GM21786 (cell line): ENCODE measurements around the gene SNAP47.

Experiments used
- ATAC-seq: cut with Tn5 transposase; IDR thresholded peaks from one replicate; pipeline ENCODE4 v1.9.1; 2021; ENCODE audit not compliant: unreplicated experiment

SNAP47 gene

DNA sequence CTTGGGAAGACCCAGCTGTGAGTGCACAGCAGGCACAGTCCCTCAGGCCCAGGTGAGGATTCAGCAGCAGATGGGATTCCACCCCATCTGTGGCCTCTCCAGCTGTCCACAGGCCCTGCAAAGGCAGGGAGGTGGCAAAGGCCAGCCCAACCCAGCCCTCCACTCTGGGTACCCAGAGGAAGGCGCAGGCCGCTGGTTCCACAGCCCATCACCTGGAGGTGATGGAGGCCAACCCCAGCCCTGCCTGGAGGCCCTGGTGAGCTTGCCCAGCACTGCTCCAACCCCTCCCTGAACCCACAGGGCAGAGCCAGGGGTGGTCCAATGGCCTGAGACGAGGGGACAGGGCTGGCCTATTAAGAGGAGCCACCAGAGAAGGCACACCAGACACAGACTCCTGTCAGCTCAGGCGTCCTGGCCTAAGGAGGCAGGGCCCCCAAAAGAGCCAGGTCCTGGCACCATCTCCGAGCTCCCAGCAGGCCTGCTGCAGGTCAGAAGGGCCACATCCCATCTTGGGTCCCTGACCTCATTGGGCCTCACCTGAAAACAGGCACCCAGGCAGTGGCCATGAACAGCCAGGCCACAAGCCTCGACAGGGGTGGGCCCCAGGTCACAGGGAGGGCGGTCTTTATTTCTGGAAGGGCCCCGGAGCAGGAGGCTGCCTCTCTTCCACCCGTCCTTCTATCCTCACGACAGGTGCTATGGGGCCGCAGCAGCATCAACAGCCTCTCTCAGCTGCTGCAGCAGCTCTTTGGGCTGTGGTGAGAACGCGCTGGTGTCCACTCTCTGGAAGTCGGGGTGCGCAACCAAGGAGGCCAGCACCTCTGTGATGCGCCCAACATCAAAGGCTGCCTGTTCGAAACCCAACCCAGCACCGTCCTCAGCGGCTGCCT is 3.3 kb upstream of the SNAP47 start:
- no peak for ATAC-seq

DNA sequence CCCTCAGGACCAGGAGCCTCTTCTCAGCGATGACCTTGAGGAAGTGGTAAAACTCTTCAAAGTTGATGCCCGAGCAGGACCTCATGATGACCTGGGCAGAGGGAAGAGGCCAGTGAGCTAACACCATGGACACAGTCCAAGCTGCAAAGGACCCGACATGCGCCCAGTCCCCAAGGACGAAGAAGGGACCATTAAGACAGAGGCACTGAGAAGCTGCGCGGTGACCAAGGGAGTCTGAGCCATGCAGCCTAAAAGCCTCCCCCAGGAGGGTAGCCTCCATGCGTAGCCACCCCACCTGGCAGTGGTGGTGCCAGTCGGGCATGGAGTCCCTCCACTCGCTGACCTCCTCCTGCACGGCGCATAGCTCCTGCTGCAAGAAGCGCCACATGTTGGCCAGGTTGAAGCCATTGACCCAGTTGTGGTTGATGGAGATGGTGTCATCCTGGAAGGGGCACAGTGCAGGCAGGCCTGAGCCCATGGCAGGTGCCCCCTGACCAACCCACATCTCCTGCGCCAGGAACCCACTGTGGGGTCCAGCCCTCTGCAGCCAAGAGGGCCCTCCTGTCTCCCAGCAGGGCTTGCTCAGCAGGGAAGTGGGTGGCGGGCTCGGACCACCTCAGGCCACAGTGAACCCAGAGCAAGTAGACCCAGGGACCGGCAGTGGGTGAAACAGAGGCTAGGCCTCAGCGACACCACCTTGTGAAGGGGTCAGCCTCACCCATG is 2.5 kb upstream of the SNAP47 start:
- ATAC-seq: no peak

DNA sequence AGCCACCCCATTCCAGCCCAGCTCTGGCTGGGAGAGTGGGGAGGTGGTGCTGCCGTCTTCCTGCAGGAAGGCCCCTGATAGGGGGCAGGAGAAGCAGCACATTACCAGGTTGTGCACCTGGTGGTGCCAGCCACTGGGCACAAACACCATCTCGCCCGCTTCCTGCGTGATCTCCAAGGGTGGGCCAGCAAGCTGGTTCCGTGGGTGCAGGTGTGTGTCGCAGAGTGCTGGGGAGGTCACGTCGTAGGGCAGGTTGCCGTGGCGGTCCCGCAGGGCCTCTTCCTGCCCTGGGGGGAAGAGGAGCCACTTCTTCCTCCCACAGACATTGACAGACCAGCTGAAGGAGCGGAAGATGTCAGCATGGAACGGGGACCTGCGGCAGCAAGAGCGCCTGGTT is 1.9 kb upstream of the SNAP47 start:
- no peak for ATAC-seq

- no peak for ATAC-seq
These were observed 1.3 kb upstream of the SNAP47 start for GRCh38 chr1:227733751-227734545.

- ATAC-seq: no peak
These were observed 734 bp upstream of the SNAP47 start for GRCh38 chr1:227734546-227734855.

DNA sequence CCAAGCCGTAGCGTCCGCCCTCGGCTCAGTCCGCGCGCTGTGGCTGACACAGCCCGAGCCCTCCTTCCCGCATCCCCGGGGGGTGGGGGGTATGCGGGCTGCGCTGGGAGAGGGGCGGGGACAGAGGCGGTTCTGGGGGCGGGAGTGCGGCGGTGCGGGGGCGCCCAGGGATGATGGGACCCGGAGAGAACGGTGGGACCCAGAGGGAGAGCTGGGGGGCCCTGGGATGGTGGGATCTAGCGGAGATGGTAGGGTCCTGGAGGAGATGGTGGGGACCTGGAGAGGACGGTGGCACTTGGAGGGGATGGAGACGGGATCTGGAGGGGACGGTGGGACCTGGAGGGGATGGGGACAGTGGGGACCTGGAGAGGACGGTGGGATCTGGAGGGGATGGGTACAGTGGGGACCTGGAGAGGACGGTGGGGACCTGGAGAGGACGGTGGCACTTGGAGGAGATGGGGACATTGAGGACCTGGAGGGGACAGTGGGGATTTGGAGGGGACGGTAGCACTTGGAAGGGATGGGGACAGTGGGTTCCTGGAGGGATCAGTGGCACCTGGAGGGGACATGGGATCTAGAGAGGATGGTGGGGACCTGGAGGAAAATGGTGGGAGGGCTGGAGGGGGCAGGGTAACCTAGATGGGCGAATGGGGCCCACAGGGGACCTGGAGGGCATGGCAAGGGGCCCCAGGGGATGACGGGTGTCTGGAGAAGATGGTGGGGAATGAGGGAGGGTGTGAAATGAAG is 477 bp downstream of the SNAP47 start:
- no peak for ATAC-seq

DNA sequence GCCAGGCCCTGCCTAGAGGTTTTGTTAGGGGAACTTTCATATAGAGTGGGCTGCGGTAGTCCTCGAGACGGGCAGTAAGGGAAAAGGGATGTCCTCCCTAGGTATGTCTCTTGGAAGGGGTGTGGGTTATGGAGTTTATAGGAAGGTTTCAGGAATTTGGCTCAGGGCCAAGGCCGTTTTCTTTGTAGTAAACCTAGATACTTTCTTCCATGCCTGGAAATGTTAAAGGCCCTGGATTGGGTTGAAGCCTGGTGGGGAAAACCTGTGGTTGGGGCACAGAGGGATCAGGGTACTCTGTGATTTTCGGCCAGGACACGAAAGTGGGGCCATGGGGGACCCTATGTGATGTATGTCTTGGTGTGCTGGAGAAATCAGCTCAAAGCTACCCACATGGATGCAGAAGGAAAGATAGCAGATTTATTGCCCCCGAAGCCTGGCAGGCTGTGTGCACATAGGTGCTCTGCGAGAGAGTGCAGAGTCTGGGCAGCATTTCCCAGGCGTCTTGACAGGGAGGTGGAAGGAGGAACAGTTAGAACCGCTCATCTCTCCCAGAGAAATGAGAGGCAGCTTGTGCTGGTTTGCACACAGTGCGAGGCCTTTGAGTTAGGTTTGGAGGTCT is 1.7 kb downstream of the SNAP47 start:
- ATAC-seq: no peak

GRCh38 chr1:227738820-227739219 is 3.6 kb downstream of the SNAP47 start:
- no peak for ATAC-seq

DNA sequence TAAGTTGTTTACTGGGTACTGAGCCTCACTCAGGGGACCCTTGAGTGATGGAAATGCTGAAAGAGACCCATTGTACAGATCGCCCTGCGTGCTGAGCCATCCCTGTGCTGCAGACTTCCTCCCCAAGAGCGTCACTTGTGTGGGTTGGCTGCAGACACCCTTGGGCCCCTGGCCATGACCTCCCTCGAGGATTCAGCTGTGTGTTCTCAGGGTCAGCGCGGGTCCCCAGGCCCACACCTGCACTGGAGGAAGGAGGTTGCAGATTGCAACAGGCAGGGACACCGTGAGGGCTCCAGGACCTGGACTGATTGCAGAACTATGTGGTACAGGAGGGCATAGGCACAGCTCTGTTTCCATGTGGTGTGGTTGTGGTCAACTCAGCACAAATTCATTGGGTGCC is 4.4 kb downstream of the SNAP47 start:
- ATAC-seq: no peak

DNA sequence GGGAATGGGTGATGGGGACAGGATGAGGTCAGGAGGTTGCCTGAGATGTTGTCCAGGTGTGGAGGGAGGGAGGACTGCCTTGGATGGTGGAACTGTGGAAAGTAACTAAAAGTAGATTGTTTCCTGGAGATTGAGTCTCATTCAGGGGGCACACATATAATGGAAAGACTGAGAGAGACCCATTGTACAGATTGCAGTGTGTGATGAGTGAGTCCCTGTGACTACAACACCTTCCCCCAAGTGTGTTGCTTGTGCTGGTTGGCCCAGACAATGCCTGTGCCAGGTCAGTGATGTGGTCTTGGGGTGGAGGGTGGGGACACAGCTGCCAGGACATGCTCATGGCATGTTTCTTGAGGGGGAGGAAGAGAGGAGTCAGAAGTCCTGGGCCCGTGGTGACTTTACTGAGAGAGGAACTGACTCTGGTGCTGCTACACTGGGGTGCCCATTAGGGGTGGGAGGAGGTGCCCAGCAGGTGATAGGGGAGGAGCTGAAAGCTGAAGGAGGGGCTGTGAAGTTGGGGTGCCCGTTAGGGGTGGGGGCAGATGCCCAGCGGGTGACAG is 5.2 kb downstream of the SNAP47 start:
- no peak for ATAC-seq

GRCh38 chr1:227741166-227741870 is 6.1 kb downstream of the SNAP47 start:
- ATAC-seq: no peak

- ATAC-seq: no peak
These were observed 7.8 kb downstream of the SNAP47 start for GRCh38 chr1:227742738-227743715.

- no peak for ATAC-seq
These were observed 9.4 kb downstream of the SNAP47 start for GRCh38 chr1:227744668-227745067.

GRCh38 chr1:227745568-227746265 is 10.5 kb downstream of the SNAP47 start:
- no peak for ATAC-seq

- no peak for ATAC-seq
These were observed 11.4 kb downstream of the SNAP47 start for GRCh38 chr1:227746676-227747075.

DNA sequence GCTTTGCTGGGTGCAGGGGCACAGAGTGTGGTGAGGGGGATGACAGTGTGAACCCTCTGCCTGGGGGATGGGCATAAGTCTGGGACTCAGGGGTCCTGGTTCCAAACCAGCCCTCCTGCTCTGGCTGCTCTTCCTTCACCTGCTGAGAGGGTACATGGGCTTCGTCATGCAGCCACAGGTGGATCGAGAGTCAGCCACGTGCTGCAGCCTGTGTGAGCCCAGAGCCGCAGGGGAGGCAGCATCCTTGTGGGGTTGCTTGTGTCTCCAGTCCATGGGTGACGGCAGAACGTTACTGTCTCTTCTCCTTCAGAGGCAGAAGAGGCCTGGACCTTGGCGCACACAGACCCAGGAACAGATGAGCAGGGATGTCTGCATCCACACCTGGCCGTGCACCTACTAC is 12.1 kb downstream of the SNAP47 start:
- no peak for ATAC-seq

DNA sequence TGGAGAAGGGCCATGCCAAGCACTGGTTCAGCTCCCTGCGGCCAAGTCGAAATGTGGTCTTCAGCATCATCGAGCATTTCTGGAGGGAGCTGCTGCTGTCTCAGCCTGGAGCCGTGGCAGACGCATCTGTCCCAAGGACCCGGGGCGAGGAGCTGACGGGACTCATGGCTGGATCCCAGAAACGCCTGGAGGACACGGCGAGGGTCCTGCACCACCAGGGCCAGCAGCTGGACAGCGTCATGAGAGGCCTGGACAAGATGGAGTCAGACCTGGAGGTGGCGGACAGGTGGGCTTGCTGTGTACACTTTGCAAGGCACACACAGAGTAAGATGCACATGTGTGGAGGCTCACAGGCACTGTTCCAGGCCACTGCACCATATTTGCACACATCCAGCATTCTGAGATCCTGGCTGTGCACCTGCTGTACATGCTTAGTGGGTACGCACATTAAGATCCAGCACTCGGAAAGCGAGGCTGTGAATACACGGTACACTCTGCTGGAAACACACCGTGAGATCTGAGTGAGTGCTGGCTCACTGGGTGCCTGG is 12.8 kb downstream of the SNAP47 start:
- no peak for ATAC-seq
